DND-41 (cell line): Measurements from ENCODE around the gene C17orf75.
"Not testable (repeated sequence)": the region's sequence is repeated elsewhere in the genome, so short reads cannot be mapped to it uniquely, and the experiment has no call there.

Experiments used
- ATAC-seq: fragments of 200-7000 bp; cut with Tn5 transposase; 3 replicates; pipeline ENCODE4 v1.9.1; 2021; ENCODE audit warnings: low read depth; ENCODE audit not compliant: insufficient read depth
- DNase-seq: peaks from one replicate; pipeline ENCODE4 v3.0.0-alpha.2; 2020
- H2AFZ ChIP-seq: 2 replicates; pipeline ENCODE4 v1.6.0; 2012; ENCODE audit warnings: low read depth, low read length
- H3K27ac ChIP-seq: 2 replicates; pipeline ENCODE4 v1.5.1; 2012; ENCODE audit warnings: low read length, inconsistent platforms
- H3K27me3 ChIP-seq: fragments of 200-600 bp; sonication (generic); 2 replicates; pipeline ENCODE4 v1.6.0; 2012; ENCODE audit warnings: low read length, mild to moderate bottlenecking, inconsistent platforms; ENCODE audit not compliant: insufficient read depth, poor library complexity
- H3K36me3 ChIP-seq: 2 replicates; pipeline ENCODE4 v1.5.1; 2012; ENCODE audit warnings: low read length, inconsistent platforms; ENCODE audit not compliant: insufficient read depth
- H3K4me1 ChIP-seq: 2 replicates; pipeline ENCODE4 v1.5.1; 2012; ENCODE audit warnings: mild to moderate bottlenecking, low read length; ENCODE audit not compliant: insufficient read depth
- H3K4me2 ChIP-seq: 2 replicates; pipeline ENCODE4 v1.6.0; 2012; ENCODE audit warnings: mild to moderate bottlenecking, moderate library complexity, low read length, inconsistent platforms; ENCODE audit not compliant: insufficient read depth
- H3K4me3 ChIP-seq, 2 experiments: fragments of 200-600 bp in 1 of 2; shearing (Covaris generic) in 1 of 2; 2 replicates each; pipeline ENCODE4 v1.5.1; 2012 to 2016; ENCODE audit warnings: inconsistent platforms in 2 of 2, low read length in 2 of 2, mild to moderate bottlenecking in 2 of 2, low read depth in 1 of 2, moderate library complexity in 1 of 2
- H3K79me2 ChIP-seq: 2 replicates; pipeline ENCODE4 v1.6.0; 2012; ENCODE audit warnings: low read length, inconsistent platforms; ENCODE audit not compliant: insufficient read depth
- H3K9ac ChIP-seq: 2 replicates; pipeline ENCODE4 v1.6.0; 2012; ENCODE audit warnings: low read depth, mild to moderate bottlenecking, inconsistent platforms, low read length, moderate library complexity
- H3K9me3 ChIP-seq: 2 replicates; pipeline ENCODE4 v1.5.1; 2012; ENCODE audit warnings: low read length, moderate library complexity, mild to moderate bottlenecking, inconsistent platforms; ENCODE audit not compliant: insufficient read depth, severe bottlenecking
- H4K20me1 ChIP-seq: 2 replicates; pipeline ENCODE4 v1.6.0; 2012; ENCODE audit warnings: low read length; ENCODE audit not compliant: insufficient read depth
- EZH2 ChIP-seq: IDR thresholded peaks from 3 replicates; pipeline ENCODE4 v1.6.1; 2012; ENCODE audit warnings: borderline replicate concordance, low read depth, mild to moderate bottlenecking, moderate library complexity, low read length, inconsistent platforms; ENCODE audit not compliant: severe bottlenecking
- TF ChIP-seq, protein P1 (sequence below): IDR thresholded peaks from 2 replicates; pipeline ENCODE4 v1.5.1; 2012; ENCODE audit warnings: borderline replicate concordance, low read length, moderate library complexity, mild to moderate bottlenecking; ENCODE audit not compliant: poor library complexity, severe bottlenecking; ENCODE audit errors: extremely low read depth

C17orf75 gene

DNA sequence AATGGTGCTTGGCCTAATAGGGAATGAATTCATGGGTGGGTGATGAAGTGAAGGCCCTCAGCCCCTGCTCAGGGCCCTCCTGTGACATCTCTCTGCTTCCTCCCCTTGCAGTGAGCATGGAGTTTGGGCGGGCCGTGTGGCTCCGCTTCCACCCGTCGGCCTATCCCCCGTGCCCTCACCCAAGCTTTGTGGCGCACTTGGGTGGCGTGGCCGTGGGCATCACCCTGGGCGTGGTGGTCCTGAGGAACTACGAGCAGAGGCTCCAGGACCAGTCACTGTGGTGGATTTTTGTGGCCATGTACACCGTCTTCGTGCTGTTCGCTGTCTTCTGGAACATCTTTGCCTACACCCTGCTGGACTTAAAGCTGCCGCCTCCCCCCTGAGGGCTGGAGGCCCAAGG, 21.1 kb downstream of the C17orf75 start:
- Histone ChIP-seq H3K27me3 (no peaks in the 10 kb centered on the region), H4K20me1 (no peaks in the 10 kb centered on the region), H3K9ac (no peak overlapping the region), H3K4me3 (no peak overlapping the region), H3K4me2 (no peak overlapping the region), H3K79me2 (no peaks in the 10 kb centered on the region), H3K9me3 (no peaks in the 10 kb centered on the region), H3K27ac (no peak overlapping the region), H2AFZ (no peak overlapping the region), H3K4me1 (no peaks in the 10 kb centered on the region), H3K36me3 (no peaks in the 10 kb centered on the region)
- TF ChIP-seq EZH2 = no peak
- TF ChIP-seq, protein P1, sequence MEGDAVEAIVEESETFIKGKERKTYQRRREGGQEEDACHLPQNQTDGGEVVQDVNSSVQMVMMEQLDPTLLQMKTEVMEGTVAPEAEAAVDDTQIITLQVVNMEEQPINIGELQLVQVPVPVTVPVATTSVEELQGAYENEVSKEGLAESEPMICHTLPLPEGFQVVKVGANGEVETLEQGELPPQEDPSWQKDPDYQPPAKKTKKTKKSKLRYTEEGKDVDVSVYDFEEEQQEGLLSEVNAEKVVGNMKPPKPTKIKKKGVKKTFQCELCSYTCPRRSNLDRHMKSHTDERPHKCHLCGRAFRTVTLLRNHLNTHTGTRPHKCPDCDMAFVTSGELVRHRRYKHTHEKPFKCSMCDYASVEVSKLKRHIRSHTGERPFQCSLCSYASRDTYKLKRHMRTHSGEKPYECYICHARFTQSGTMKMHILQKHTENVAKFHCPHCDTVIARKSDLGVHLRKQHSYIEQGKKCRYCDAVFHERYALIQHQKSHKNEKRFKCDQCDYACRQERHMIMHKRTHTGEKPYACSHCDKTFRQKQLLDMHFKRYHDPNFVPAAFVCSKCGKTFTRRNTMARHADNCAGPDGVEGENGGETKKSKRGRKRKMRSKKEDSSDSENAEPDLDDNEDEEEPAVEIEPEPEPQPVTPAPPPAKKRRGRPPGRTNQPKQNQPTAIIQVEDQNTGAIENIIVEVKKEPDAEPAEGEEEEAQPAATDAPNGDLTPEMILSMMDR = no peak
- ATAC-seq (no peak), DNase-seq (no peak)

DNA sequence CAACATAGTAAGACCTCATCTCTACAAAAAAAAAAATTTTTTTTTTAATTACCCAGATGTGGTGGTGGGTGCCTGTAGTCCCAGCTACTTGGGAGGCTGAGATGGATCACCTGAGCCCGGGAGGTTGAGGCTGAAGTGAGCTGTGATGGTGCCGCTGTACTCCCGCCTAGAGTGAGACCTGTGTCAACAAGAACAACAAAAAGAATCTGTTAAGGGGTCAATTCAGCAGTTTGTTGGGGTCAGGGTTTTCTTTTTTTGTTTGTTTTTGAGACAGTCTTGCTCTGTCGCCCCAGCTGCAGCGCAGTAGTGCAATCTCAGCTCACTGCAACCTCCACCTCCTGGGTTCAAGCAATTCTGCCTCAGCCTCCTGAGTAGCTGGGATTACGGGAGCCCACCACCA, 21.9 kb downstream of the C17orf75 start:
- H3K4me1 ChIP-seq, DNase-seq, H3K36me3 ChIP-seq, ATAC-seq, H3K27me3 ChIP-seq, H3K27ac ChIP-seq, H3K9me3 ChIP-seq, H3K4me3 ChIP-seq, H3K79me2 ChIP-seq, H4K20me1 ChIP-seq, H3K9ac ChIP-seq, H3K4me2 ChIP-seq, H2AFZ ChIP-seq: not testable (repeated sequence)

DNA sequence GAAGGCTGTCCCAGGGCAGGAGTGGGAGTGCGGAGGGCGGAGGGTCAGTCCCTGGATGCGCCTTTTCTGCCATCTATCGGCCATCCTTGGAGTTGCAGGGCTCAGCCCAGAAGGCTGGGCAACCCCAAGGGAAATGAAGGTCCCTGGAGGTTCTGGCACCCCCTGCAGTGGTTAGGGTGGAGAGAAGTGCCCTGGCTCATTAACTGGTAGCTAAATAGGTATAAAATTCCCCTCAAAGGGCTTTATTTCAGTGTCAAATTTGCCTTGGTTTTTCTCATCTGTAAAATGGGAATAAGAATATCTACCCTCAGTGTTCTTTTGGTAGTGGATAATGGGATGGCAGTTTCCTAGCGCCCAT, 22.4 kb downstream of the C17orf75 start:
- no peak overlapping the region for H3K27ac ChIP-seq
- no peaks in the 10 kb centered on the region for H3K9me3 ChIP-seq
- DNase-seq = peak; percentile 78
- H3K4me1 ChIP-seq = no peaks in the 10 kb centered on the region
- TF ChIP-seq EZH2 = no peak
- TF ChIP-seq, protein P1 = peak; percentile 95
- peak; percentile 96 for ATAC-seq
- H3K79me2 ChIP-seq = no peaks in the 10 kb centered on the region
- no peak overlapping the region for H3K4me2 ChIP-seq
- H3K9ac ChIP-seq = no peak overlapping the region
- no peaks in the 10 kb centered on the region for H4K20me1 ChIP-seq
- H3K4me3 ChIP-seq = no peak overlapping the region
- H2AFZ ChIP-seq = no peak overlapping the region
- H3K36me3 ChIP-seq = no peaks in the 10 kb centered on the region
- H3K27me3 ChIP-seq = no peaks in the 10 kb centered on the region

DNA sequence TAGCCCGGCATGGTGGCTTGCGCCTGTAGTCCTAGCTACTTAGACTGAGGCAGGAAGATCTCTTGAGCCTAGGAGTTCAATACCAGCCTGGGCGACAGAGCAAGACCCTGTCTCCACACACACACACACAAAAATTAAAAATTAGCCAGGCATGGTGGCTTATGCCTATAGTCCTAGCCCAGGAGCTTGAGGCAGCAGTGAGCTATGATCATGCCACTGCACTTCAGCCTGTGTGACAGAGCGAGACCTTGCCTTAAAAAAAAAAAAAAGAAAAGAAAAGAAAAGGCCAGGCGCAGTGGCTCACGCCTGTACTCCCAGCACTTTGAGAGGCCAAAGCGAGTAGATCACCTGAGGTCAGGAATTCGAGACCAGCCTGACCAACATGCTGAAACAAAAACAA, 23.9 kb downstream of the C17orf75 start:
- ATAC-seq (no peak), DNase-seq (no peak)
- Histone ChIP-seq H3K79me2 (no peaks in the 10 kb centered on the region), H3K36me3 (no peaks in the 10 kb centered on the region), H3K27ac (no peak overlapping the region), H3K9me3 (no peaks in the 10 kb centered on the region), H3K27me3 (no peaks in the 10 kb centered on the region), H4K20me1 (no peaks in the 10 kb centered on the region), H3K4me3 (no peak overlapping the region), H3K4me1 (no peaks in the 10 kb centered on the region), H3K4me2 (no peak overlapping the region), H2AFZ (no peak overlapping the region), H3K9ac (no peak overlapping the region)
- TF ChIP-seq EZH2 = no peak
- TF ChIP-seq, protein P1 = no peak
